ENCODE results near the gene LTV1. TPM values are rescaled to one million over a fixed set of nuclear protein-coding genes. Genes with fewer than 3 reads are reported as not detected.

Gene LTV1
- total and polyA plus RNA-seq, 2 donors (not counting 3 experiments of a cell fraction or from before 2014, with no cell fraction given), result 5.2 to 26.9 TPM

GRCh38 chr6:143838395-143838794, 4.7 kb upstream of the LTV1 start:
- H3K4me1 ChIP-seq (ENCODE audit: control insufficient read depth, extremely low read depth, insufficient read depth, low read length), result peaks cover 3% of the 10 kb centered on the region
- H3K79me2 ChIP-seq (ENCODE audit: control insufficient read depth, insufficient read depth, low read length), result peaks cover 2% of the 10 kb centered on the region
- dilution Hi-C loops (cut with MboI; ENCODE audit: extremely low pct_ligation_motif_present, low sequenced_read_pairs) (no loop called here), intact Hi-C loops (cut with micrococcal nuclease) (no loop called here)
- no peaks in the 10 kb centered on the region for H3K36me3 ChIP-seq (ENCODE audit: control insufficient read depth in 2 of 2, extremely low read depth in 1 of 2, insufficient read depth in 2 of 2, low read length in 2 of 2)
- no peaks in the 10 kb centered on the region for H3K27me3 ChIP-seq (ENCODE audit: control insufficient read depth in 2 of 2, insufficient read depth in 2 of 2, low read length in 2 of 2)
- no peak overlapping the region for H3K4me2 ChIP-seq (ENCODE audit: insufficient read depth, low read length)
- FAIRE-seq (no peak), DNase-seq (ENCODE audit: low read depth, low spot score) (no peak)
- H3K4me3 ChIP-seq (replicated peaks in 1 of 3; ENCODE audit: insufficient read depth in 1 of 3, low read depth in 1 of 3, low read length in 3 of 3), result no peak overlapping the region
- TF ChIP-seq FOS (IDR thresholded peaks at IDR 0.05; ENCODE audit: borderline replicate concordance, insufficient read depth, low read length) (no peak), MYC (IDR thresholded peaks at IDR 0.05; ENCODE audit: low read depth, low read length) (no peak), MAX (IDR thresholded peaks at IDR 0.05; ENCODE audit: insufficient read depth, insufficient read length) (no peak), POLR2AphosphoS5 (IDR thresholded peaks at IDR 0.05; ENCODE audit: insufficient read depth, low read depth, low read length) (no peak), EZH2 (IDR thresholded peaks at IDR 0.05; ENCODE audit: borderline replicate concordance, low read depth, low read length, severe bottlenecking) (no peak), CTCF (IDR thresholded peaks at IDR 0.05; ENCODE audit: extremely low read depth in 1 of 2, insufficient read depth in 1 of 2, low read depth in 1 of 2, low read length in 2 of 2) (no peak), GATA2 (IDR thresholded peaks at IDR 0.05; ENCODE audit: insufficient read depth, insufficient read length, low read depth, low read length) (no peak), JUN (IDR thresholded peaks at IDR 0.05; ENCODE audit: borderline replicate concordance, insufficient read depth, insufficient read length, low read depth) (no peak), POLR2A (IDR thresholded peaks at IDR 0.05; ENCODE audit: low read depth, low read length) (no peak)
- CTCF ChIA-PET, result interaction anchor here (1.7 kb wide), 1 partner anchor 263 kb away, joined by 4 read pairs; no protein-coding TSS in a partner anchor
- H3K27ac ChIP-seq (ENCODE audit: insufficient read depth, low read depth, low read length), result no peak overlapping the region
- no peak overlapping the region for H3K9ac ChIP-seq (replicated peaks; ENCODE audit: extremely low read depth, insufficient read depth, low read length)
- no peak overlapping the region for H2AFZ ChIP-seq (ENCODE audit: low read depth, low read length)
- BruUV-seq (replicated peaks), result no TSS peak
- H4K20me1 ChIP-seq (replicated peaks; ENCODE audit: control insufficient read depth, extremely low read depth, insufficient read depth, low read length), result no peaks in the 10 kb centered on the region
- POLR2A ChIA-PET, result no interaction called here
- no peaks in the 10 kb centered on the region for H3K9me3 ChIP-seq (replicated peaks; ENCODE audit: control insufficient read depth, insufficient read depth, low read length)
- H3K9me1 ChIP-seq (replicated peaks; ENCODE audit: control insufficient read depth, extremely low read depth, insufficient read depth, low read length), result no peaks in the 10 kb centered on the region

Measured in endothelial cell of umbilical vein (primary cell).